ENCODE results near the gene NUDT8.

DNA sequence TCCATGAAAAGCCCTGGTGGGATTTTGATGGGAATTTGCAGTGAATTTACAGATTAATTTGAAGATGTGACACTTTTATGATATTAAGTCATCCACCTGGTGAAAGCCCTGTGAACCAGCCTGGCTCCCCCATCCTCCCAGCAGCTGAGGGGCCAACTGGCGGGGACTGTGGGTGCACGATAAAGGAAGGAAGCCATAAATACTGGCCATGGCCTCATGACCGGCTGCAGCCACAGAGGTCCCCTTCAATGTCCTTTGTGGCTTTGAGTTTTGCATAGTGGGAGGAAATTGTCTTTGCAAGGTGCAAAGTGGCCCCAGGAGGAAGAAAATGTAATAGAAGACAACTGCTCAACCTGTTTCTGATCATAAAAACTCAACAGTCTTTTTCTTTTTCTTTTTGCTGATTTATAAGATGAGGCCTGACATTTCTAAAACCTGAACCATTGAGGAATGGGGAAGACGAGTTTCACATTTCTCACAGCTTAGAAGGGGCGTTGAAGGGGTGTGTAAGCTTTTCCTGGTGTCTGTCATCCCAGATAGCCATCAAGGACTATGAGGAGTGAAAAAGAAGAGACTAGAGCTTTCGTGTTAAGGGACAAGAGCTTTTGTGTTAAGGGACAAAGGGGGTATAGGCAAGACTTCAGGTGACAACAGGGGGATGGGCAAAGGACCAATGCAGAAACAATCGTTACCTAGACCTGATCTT is 29.3 kb downstream of the NUDT8 start:
- TF ChIP-seq ZNF274 (IDR thresholded peaks at IDR 0.05; ENCODE audit: low read depth, low read length) (no peak), SUZ12 (IDR thresholded peaks at IDR 0.05; ENCODE audit: extremely low read depth, insufficient read depth, insufficient read length) (no peak), YY1 (IDR thresholded peaks at IDR 0.05; ENCODE audit: insufficient read depth, insufficient read length) (no peak)

All from NT2/D1 (cell line).